GM19239 (cell line): ENCODE results near the gene TMEM171.

Source experiments
- DNase-seq: peaks from one replicate; pipeline ENCODE4 v3.0.0; 2011; ENCODE audit warnings: low spot score; ENCODE audit not compliant: insufficient read length
- FAIRE-seq: peaks from 2 replicates; lab custom pipeline; 2011; peaks lifted over from hg19 to GRCh38; lab: Jason Lieb, UNC

Gene TMEM171

GRCh38 chr5:73118391-73118973 is 1.9 kb upstream of the TMEM171 start:
- FAIRE-seq (no peak), DNase-seq (no peak)

DNA sequence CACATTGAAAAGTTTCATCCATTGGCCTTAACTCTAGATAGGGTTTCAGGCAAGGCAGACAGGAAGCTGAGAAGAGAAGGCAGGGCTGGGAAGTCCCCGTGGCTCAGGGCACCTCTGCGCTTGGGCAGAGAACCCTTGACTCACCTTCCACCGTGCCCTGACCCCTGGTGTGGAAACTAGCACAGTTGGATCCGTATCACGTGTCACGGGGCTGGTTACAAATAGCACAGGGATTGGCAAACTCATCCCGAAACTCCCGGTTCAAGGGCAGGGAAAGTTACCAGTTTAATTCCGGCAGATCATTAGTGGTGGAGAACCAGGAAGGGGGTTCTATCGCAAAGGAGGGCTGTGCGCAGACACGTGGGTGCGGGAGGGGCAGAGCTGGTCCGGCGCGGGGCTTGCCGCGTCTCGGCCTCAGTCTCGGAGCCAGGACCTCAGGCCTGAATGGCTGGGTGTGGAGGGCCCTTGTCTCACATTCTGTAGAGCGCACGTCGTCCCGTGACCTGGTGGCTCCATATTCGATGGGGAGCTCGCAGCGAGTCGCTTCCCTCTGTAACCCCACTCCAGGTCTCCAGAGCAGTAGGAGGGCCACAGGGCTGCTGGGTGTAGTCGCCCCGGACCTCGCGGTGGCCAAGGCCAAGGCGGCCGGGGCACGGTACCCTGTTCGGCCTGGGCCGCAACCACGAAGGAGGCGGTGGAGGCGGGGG is 771 bp upstream of the TMEM171 start:
- no peak for DNase-seq
- no peak for FAIRE-seq

DNA sequence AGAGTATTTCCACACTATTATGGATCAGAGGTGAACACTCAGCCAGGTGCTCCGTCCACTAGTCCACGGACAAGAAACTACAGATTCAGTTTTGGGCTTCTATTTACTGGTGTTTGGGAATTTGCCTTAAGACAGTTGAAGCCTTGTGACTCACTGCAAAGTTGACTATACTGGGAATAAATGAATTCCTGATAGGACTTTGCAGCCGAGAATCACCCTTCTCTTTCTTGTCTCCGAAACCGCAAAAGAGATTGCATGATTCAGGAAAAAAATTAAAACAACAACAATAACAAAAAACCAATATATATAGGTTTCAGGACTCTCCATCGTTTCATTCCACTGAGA is 716 bp downstream of the TMEM171 start:
- FAIRE-seq (no peak), DNase-seq (no peak)

DNA sequence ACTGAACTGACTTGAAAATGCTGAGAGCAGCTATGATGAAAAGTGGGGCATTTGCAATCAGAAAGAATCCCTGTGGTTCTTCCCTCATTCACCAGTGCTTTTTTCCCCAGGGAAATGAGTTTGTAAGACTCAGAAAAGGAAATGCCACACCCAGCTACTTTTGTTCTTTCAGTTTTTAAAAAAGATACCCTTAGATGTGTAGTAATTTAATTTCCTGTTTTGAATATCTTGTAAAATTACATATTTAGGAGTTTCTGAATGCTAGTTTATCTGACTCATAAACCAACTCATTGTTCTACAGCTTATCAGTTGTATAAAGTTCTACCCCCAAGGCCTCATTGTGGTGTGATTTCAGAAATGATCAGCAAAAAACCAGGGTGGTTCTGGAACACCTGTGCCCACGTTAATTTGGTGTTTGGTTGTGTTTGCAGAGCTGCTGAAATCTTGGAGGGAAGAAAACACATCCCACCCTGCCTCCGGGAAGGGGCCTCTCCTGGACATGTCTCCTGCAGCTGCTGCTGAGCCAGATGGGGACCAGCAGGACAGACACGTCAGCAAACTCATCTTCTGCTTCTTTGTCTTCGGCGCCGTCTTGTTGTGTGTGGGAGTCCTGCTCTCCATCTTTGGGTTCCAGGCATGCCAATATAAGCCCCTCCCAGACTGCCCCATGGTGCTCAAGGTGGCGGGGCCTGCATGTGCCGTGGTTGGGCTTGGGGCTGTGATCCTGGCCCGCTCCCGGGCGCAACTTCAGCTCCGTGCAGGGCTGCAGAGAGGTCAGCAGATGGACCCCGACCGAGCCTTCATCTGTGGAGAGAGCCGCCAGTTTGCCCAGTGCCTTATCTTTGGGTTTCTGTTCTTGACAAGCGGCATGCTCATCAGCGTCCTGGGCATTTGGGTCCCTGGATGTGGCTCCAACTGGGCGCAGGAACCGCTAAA is 2.8 kb downstream of the TMEM171 start:
- DNase-seq (no peak), FAIRE-seq (no peak)

DNA sequence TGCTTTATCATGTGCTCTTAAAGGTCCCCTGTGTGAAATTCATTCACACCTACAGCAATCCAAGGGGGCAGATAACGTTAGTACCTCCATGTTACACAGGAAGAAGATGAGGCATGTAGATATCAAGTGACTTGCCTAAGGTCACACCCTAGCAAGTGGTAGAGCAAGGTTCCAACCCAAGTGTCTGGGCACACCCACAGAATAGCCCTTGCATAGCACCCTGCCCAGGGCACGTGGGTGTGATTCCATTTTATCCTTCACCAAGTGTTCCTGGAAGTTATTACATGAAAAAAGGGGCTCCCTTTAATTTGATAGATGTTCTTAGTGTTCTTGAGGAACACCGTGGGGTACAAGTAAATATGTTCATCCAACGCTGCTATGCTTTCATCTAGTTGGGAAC is 4.9 kb downstream of the TMEM171 start:
- no peak for FAIRE-seq
- no peak for DNase-seq

DNA sequence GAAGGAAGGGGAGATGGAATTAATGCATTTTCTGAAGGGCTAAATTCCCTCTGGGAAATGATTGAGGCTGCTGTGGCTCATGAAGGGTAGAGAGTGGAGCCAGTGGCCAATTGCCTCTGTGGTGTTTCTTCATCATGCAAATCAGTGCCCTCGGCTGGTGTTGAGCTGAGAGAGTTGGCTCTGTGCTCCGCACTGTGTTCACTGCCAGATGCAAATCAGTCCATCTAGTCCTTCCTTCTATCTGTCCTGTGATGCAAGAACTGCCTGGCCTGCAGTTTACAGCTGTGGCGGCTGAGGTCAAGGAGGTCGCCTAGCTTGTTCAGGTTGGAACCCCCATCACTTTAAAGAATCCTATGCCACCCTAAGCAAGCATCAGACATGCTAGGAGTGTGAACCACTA is 6.0 kb downstream of the TMEM171 start:
- DNase-seq (no peak), FAIRE-seq (no peak)

GRCh38 chr5:73126957-73127356 is 6.6 kb downstream of the TMEM171 start:
- FAIRE-seq (no peak), DNase-seq (no peak)

- DNase-seq (no peak), FAIRE-seq (no peak)
Observed at GRCh38 chr5:73129143-73129542, 8.8 kb downstream of the TMEM171 start.

GRCh38 chr5:73130811-73131210 is 10.4 kb downstream of the TMEM171 start:
- DNase-seq (no peak), FAIRE-seq (no peak)

DNA sequence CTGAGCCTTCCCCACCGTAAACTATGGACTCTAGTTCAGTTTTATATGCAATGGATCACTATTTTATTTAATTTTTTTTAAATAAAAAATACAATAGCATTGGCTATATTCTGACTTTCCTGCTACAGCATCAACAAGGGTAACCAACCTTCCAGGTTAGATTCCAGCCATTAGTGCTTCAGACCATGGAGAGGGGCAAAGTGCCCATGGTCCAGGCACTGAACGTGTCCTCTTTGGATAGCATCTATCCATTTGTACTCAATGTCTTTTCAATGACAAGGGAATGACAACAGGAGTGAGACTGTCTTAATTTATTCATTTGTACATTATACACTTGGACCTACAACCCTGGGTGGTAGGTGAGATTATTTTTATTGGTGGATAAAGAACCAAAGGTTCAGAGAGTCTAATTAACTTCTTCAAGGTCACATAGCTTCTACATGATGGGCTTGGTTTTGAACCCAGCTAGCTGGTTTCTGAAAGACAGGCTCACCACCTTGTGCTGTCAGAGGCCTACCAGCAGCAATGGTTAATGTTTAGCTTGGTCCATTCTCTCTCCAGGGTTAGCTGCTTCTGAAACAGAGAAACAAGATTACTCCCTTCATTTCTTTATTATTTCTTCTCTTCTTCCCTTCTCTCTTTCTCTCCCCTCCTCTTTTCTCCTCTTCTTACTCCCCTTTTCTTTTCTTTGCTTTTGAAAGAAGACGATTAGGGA is 11.5 kb downstream of the TMEM171 start:
- peak; percentile 31 for FAIRE-seq
- DNase-seq: no peak

- DNase-seq (no peak), FAIRE-seq (no peak)
Observed at GRCh38 chr5:73132759-73133158, 12.4 kb downstream of the TMEM171 start.

DNA sequence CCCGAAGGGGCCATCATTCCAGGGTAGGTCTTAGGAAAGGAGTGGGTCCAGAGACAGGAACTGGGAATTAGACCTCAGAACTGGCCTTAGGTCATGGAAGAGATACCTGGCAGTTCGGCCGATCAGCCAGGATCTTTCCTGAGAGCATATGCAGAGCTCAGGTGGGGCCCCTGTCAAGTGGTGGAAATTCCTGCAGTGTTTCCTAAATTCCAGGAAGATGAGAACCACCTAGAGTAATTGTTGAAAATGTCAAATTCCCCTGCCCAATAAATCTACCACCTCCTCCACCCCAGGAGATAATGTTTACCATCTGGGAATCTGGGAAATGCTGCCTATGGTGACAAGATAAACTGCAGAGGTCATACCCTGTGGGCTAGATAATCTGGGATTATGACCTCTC is 14.6 kb downstream of the TMEM171 start:
- DNase-seq (no peak), FAIRE-seq (no peak)

DNA sequence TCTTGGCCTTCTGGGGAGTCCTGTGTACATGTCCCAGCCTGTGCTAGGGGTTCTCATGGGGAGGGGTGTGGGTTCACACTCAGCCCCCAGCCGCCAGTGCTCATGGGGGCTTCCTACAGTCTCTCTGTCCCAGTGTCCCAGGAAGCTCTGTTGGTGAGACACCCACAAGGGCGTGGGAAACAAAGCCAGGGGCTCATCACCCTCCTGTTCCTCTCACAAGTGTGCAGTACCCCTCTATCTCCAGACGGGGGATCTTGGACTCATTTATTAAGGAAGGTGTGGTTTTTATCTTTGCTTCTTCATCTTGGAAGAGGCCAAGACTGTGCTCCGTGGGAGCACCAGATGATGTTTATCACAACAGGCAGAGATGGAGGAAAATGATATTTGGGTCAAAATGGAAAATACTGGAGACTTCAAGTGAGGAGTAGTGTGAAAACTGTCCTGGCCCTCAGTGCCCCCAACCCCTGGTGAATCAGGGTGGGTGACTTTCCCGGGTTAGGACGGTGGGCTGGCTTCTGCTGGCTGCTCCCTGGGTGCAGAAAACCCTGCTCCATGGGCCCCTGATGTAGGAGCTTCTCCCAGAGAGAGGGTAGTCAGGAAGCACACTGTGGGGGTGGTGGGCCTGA is 15.2 kb downstream of the TMEM171 start:
- FAIRE-seq (no peak), DNase-seq (no peak)

DNA sequence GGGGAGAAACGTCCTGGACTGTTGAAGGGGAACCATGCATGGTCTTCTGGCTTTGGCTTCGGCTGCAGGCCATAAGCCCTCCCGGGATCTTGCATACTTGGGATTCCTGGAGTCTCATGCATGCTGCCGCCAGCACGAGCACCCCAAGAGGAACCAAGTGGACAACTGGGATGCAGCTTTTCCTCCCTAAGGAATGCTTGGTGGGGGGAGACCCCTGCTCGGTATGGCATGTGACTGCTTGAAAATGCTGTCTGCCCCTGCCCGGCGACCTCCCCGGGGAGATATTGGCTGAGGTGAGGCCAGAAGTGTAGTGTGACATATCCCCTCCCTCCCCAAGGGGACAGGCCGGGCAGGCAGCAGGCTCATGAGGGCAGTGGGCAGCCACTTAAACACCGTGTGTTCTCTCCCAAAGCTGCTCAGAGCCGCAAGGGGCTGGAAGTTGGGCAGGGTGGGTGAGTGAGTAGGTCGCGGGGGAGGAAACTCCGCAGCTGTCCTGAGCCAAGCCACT is 15.7 kb downstream of the TMEM171 start:
- DNase-seq (no peak), FAIRE-seq (no peak)

DNA sequence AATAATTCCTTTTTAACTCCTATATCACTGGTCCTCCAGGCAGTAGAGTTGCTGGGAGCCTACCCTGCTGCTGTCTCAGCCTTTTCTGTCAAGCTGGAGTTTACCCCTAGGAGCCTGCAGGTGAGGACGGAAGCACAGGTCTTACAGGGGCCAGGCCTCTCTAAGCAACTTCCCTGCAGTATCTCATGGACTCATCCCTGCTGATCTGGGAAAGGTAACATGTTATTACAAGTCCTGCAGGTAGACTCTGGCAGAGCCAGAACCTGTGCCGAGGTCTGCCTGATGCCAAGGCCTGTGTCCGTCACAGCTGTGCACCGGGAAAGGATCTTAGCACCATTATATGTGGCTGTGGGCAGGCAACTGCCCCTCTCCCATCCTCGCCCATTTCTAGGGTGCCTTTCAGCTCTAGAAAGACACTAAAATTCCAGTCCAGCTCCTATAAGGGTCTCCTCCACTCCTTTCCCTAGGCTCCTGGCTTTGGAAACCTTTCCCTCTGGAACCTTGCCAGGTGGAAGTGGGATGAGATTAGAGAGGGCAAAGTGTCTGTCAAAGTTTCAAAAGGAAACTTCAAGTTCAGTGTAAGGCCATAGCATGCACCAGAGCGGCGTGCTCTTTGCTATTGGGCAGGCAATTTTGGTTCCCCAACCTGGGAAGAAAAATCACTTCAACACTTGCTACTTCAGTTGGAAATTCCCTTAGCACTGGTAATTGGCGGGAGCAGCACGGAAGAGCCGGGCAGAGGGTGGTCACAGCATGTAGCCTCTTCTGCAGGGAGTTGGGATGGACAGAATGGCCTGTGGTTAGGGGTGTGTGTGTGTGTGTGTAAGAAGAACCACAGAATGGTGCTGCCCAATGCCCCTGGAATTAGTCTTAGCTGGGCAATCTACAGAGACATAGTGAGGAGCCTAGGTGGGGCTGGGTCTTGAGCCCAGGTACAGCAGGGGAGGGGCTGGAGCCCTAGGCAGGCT is 17.5 kb downstream of the TMEM171 start:
- FAIRE-seq (no peak), DNase-seq (no peak)

GRCh38 chr5:73139485-73139884 is 19.1 kb downstream of the TMEM171 start:
- FAIRE-seq (no peak), DNase-seq (no peak)

DNA sequence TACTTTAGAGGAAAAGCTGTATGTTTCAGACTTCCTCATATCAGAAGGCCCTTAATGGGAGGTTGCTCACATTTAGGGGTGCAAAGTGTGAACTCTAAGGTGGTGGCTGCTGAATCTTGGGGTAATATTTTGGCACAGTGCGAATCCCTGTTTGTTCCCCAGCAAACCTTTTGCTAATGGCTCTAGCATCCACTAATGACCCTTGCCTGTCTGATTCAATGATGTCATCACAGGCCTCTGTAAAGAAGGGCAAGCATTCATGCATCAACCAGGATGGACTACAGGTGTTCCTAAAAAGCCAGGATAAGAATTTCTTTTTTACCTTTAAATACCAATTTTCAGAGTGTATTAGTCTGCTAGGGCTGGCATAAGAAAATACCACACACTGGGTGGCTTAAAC is 20.4 kb downstream of the TMEM171 start:
- FAIRE-seq: no peak

GRCh38 chr5:73142035-73142434 is 21.7 kb downstream of the TMEM171 start:
- no peak for DNase-seq
- no peak for FAIRE-seq

More for the DNA sequence above, 20.4 kb downstream of the TMEM171 start:
- DNase-seq: no peak

DNA sequence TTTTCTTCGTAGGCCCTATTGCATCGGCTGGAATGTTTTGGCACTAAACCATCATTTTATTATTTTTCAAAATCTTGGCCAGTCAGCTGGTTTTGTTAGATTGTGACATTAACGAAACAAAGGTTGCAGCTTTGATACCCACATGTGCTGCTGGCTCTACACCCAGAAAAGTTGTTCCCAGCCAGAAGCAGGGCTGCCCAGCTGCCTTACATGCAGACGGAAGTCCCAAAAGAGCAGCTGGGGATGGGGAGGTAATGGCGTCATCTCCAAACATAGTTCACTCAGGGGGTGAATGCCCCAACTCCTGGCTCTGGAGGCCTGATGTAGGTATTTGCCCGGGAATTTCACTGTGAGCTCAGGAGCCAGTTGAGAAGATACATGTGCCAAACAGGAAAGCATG is 23.3 kb downstream of the TMEM171 start:
- DNase-seq (no peak), FAIRE-seq (no peak)
